ENCODE results near the gene LILRB3.

The LILRB3 gene

GRCh38 chr19:54257116-54257480 is 34.3 kb upstream of the LILRB3 start, which contains the start of gene LILRB5:
LILRB5 (minus strand) TSS chr19:54257273; CDS start chr19:54257193, 80 bp downstream.
- Histone ChIP-seq H2AFZ (ENCODE audit: low read depth, low read length) (no peak within 1 kb of the TSS), H3K36me3 (ENCODE audit: control insufficient read depth in 1 of 2, insufficient read depth in 2 of 2, low read depth in 1 of 2, low read length in 2 of 2) (no peaks in the 10 kb centered on the region), H3K79me1 (replicated peaks; ENCODE audit: low read length, poor library complexity, severe bottlenecking) (no peaks in the 10 kb centered on the region), H4K91ac (ENCODE audit: low read length) (no peak within 1 kb of the TSS), H2BK12ac (ENCODE audit: low read length in 2 of 2) (no peak within 1 kb of the TSS), H3K14ac (ENCODE audit: low read length in 2 of 2) (no peak within 1 kb of the TSS), H3K9ac (ENCODE audit: low read length) (no peak within 1 kb of the TSS), H2BK15ac (ENCODE audit: low read depth, poor library complexity, severe bottlenecking) (no peak within 1 kb of the TSS), H3K18ac (ENCODE audit: low read depth in 1 of 2, low read length in 2 of 2) (no peak within 1 kb of the TSS), H3K4me3 (ENCODE audit: insufficient read depth in 1 of 2, low read depth in 1 of 2, low read length in 2 of 2) (no peak within 1 kb of the TSS), H2BK120ac (ENCODE audit: low read depth, low read length) (no peak within 1 kb of the TSS), H2AK5ac (ENCODE audit: low read length, severe bottlenecking) (no peak within 1 kb of the TSS), H2BK5ac (ENCODE audit: low read depth, low read length, poor library complexity, severe bottlenecking) (no peak within 1 kb of the TSS), H3K4me2 (ENCODE audit: low read length, poor library complexity, severe bottlenecking) (no peak within 1 kb of the TSS), H3K4me1 (ENCODE audit: control insufficient read depth, insufficient read depth, low read depth, low read length) (no peaks in the 10 kb centered on the region), H3K4ac (ENCODE audit: low read depth in 1 of 2, low read length in 2 of 2) (no peak within 1 kb of the TSS), H3K23ac (ENCODE audit: low read length in 2 of 2) (no peak within 1 kb of the TSS), H3K27me3 (ENCODE audit: control insufficient read depth in 1 of 2, insufficient read depth in 1 of 2, low read length in 2 of 2) (peaks cover 23 to 59% of the 10 kb centered on the region in 2 experiments), H3K9me3 (ENCODE audit: control insufficient read depth, low read length) (no peaks in the 10 kb centered on the region), H3K27ac (ENCODE audit: low read length, poor library complexity, severe bottlenecking) (no peak within 1 kb of the TSS), H4K8ac (ENCODE audit: low read length) (no peak within 1 kb of the TSS)
- DNase-seq = no peak
- 88% methylated on average over 9 of the region's 9 CpGs for WGBS

DNA sequence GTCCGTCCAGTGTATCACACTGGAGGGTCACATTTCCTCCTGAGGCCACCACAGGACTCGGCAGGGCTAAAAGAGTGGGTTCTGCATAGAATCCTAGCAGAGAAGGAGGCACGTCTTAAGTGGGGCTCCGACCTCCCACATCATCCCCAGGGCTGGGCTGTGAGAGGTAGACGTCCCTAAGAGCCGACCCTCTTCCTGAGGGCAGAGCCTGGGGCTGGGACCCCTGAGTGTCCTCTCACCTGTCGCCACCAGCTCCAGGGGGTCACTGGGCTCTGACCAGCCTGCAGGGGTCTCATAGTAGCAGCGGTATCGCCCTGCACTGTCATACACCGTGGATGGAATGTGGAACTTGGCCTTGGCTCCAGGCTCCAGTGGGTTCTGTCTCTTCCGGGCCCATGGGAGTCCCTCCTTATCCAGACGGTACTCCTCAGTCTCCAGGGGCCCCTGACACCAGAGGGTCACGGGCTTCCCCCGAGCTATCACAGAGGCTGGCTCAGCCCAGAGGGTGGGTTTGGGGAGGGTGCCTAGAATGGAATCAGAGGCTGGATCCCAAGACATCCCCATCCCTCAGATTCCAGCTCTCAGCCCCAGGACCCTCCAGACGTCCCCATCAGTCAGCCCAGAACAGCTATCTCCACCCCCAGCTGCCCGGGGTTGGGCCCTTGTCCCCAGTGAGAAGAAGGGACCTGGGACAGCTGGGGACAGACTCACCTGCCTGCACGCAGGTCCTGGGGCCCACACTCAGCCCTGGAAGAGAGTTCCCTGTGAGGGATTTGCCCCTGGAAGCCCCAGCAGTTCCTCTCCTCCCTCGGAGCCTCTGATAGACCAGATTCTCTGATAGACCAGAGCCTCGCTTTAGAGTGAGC is 33.7 kb upstream of the LILRB3 start:
- Histone ChIP-seq H2AFZ (ENCODE audit: low read depth, low read length) (no peak overlapping the region), H4K91ac (ENCODE audit: low read length) (no peak overlapping the region), H2AK5ac (ENCODE audit: low read length, severe bottlenecking) (no peak overlapping the region), H3K4ac (ENCODE audit: low read depth in 1 of 2, low read length in 2 of 2) (no peak overlapping the region), H3K36me3 (ENCODE audit: control insufficient read depth in 1 of 2, insufficient read depth in 2 of 2, low read depth in 1 of 2, low read length in 2 of 2) (no peaks in the 10 kb centered on the region), H2BK12ac (ENCODE audit: low read length in 2 of 2) (no peak overlapping the region), H3K4me2 (ENCODE audit: low read length, poor library complexity, severe bottlenecking) (no peak overlapping the region), H3K79me1 (replicated peaks; ENCODE audit: low read length, poor library complexity, severe bottlenecking) (no peaks in the 10 kb centered on the region), H3K9me3 (ENCODE audit: control insufficient read depth, low read length) (no peaks in the 10 kb centered on the region), H3K9ac (ENCODE audit: low read length) (no peak overlapping the region), H3K27me3 (ENCODE audit: control insufficient read depth in 1 of 2, insufficient read depth in 1 of 2, low read length in 2 of 2) (peaks cover 24 to 61% of the 10 kb centered on the region in 2 experiments), H3K14ac (ENCODE audit: low read length in 2 of 2) (no peak overlapping the region), H2BK15ac (ENCODE audit: low read depth, poor library complexity, severe bottlenecking) (no peak overlapping the region), H3K23ac (ENCODE audit: low read length in 2 of 2) (no peak overlapping the region), H2BK5ac (ENCODE audit: low read depth, low read length, poor library complexity, severe bottlenecking) (no peak overlapping the region), H3K4me1 (ENCODE audit: control insufficient read depth, insufficient read depth, low read depth, low read length) (no peaks in the 10 kb centered on the region), H3K18ac (ENCODE audit: low read depth in 1 of 2, low read length in 2 of 2) (no peak overlapping the region), H4K8ac (ENCODE audit: low read length) (no peak overlapping the region), H2BK120ac (ENCODE audit: low read depth, low read length) (no peak overlapping the region), H3K27ac (ENCODE audit: low read length, poor library complexity, severe bottlenecking) (no peak overlapping the region), H3K4me3 (ENCODE audit: insufficient read depth in 1 of 2, low read depth in 1 of 2, low read length in 2 of 2) (no peak overlapping the region)
- no peak for DNase-seq
- WGBS = 79% methylated on average over 16 of the region's 19 CpGs

GRCh38 chr19:54255105-54255775 is 32.4 kb upstream of the LILRB3 start:
- Histone ChIP-seq H3K18ac (ENCODE audit: low read depth in 1 of 2, low read length in 2 of 2) (no peak overlapping the region), H3K9ac (ENCODE audit: low read length) (no peak overlapping the region), H2BK120ac (ENCODE audit: low read depth, low read length) (no peak overlapping the region), H3K23ac (ENCODE audit: low read length in 2 of 2) (no peak overlapping the region), H3K27me3 (ENCODE audit: control insufficient read depth in 1 of 2, insufficient read depth in 1 of 2, low read length in 2 of 2) (peaks cover 24 to 58% of the 10 kb centered on the region in 2 experiments), H2BK5ac (ENCODE audit: low read depth, low read length, poor library complexity, severe bottlenecking) (no peak overlapping the region), H3K27ac (ENCODE audit: low read length, poor library complexity, severe bottlenecking) (no peak overlapping the region), H3K4ac (ENCODE audit: low read depth in 1 of 2, low read length in 2 of 2) (no peak overlapping the region), H3K4me3 (ENCODE audit: insufficient read depth in 1 of 2, low read depth in 1 of 2, low read length in 2 of 2) (no peak overlapping the region), H3K14ac (ENCODE audit: low read length in 2 of 2) (no peak overlapping the region), H4K91ac (ENCODE audit: low read length) (no peak overlapping the region), H2AFZ (ENCODE audit: low read depth, low read length) (no peak overlapping the region), H2BK15ac (ENCODE audit: low read depth, poor library complexity, severe bottlenecking) (no peak overlapping the region), H3K9me3 (ENCODE audit: control insufficient read depth, low read length) (no peaks in the 10 kb centered on the region), H3K4me2 (ENCODE audit: low read length, poor library complexity, severe bottlenecking) (no peak overlapping the region), H3K4me1 (ENCODE audit: control insufficient read depth, insufficient read depth, low read depth, low read length) (no peaks in the 10 kb centered on the region), H2BK12ac (ENCODE audit: low read length in 2 of 2) (no peak overlapping the region), H2AK5ac (ENCODE audit: low read length, severe bottlenecking) (no peak overlapping the region), H3K79me1 (replicated peaks; ENCODE audit: low read length, poor library complexity, severe bottlenecking) (no peaks in the 10 kb centered on the region), H4K8ac (ENCODE audit: low read length) (no peak overlapping the region), H3K36me3 (ENCODE audit: control insufficient read depth in 1 of 2, insufficient read depth in 2 of 2, low read depth in 1 of 2, low read length in 2 of 2) (no peaks in the 10 kb centered on the region)
- WGBS = 62% methylated on average over 26 of the region's 26 CpGs
- no peak for DNase-seq

DNA sequence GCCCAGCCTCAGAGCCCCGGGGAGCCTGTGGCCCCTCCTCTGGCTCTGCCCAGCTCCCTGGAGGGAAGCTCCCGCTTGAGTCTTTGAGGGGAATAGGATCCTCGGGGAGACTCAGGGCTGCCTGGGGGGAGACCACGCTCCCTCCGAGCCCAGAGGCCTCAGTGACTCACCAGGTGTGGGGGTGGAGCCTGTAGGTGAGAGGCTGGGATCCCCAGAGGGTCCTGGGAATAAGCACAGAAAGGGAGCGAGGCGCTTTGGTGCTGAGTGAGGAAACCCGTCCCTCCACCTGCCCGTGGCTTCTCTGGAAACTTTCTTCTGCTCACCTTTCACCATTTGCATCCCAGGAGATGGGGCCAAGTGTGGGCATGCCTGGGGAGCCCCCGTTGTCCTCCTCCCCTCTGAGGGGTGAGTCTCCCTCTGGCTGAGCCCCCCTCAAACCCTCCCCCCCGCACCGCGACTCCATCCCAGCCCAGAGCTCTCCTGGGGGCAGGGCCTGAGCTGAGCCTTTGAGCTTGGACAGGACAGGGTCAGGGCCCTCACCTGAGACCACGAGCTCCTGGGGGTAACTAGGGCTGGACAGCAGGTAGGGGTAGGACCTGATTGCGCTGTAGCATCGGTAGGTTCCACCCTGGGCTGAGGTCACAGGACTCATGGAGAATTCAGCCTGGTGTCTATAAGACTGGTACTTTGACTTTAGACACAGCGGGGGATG is 31.5 kb upstream of the LILRB3 start:
- no peak overlapping the region for H3K4ac ChIP-seq (ENCODE audit: low read depth in 1 of 2, low read length in 2 of 2)
- no peak overlapping the region for H3K23ac ChIP-seq (ENCODE audit: low read length in 2 of 2)
- no peak overlapping the region for H3K4me3 ChIP-seq (ENCODE audit: insufficient read depth in 1 of 2, low read depth in 1 of 2, low read length in 2 of 2)
- H2AK5ac ChIP-seq (ENCODE audit: low read length, severe bottlenecking) = no peak overlapping the region
- no peaks in the 10 kb centered on the region for H3K9me3 ChIP-seq (ENCODE audit: control insufficient read depth, low read length)
- H4K91ac ChIP-seq (ENCODE audit: low read length) = no peak overlapping the region
- no peak overlapping the region for H2BK12ac ChIP-seq (ENCODE audit: low read length in 2 of 2)
- H2BK120ac ChIP-seq (ENCODE audit: low read depth, low read length) = no peak overlapping the region
- 66% methylated on average over 16 of the region's 17 CpGs for whole genome bisulfite sequencing
- H2AFZ ChIP-seq (ENCODE audit: low read depth, low read length) = no peak overlapping the region
- H3K14ac ChIP-seq (ENCODE audit: low read length in 2 of 2) = no peak overlapping the region
- no peak overlapping the region for H3K9ac ChIP-seq (ENCODE audit: low read length)
- no peaks in the 10 kb centered on the region for H3K4me1 ChIP-seq (ENCODE audit: control insufficient read depth, insufficient read depth, low read depth, low read length)
- DNase-seq = no peak
- no peaks in the 10 kb centered on the region for H3K79me1 ChIP-seq (replicated peaks; ENCODE audit: low read length, poor library complexity, severe bottlenecking)
- H3K27ac ChIP-seq (ENCODE audit: low read length, poor library complexity, severe bottlenecking) = no peak overlapping the region
- H3K27me3 ChIP-seq (ENCODE audit: control insufficient read depth in 1 of 2, insufficient read depth in 1 of 2, low read length in 2 of 2) = peaks cover 21 to 56% of the 10 kb centered on the region in 2 experiments
- H3K36me3 ChIP-seq (ENCODE audit: control insufficient read depth in 1 of 2, insufficient read depth in 2 of 2, low read depth in 1 of 2, low read length in 2 of 2) = no peaks in the 10 kb centered on the region
- H2BK15ac ChIP-seq (ENCODE audit: low read depth, poor library complexity, severe bottlenecking) = no peak overlapping the region
- H3K18ac ChIP-seq (ENCODE audit: low read depth in 1 of 2, low read length in 2 of 2) = no peak overlapping the region
- H3K4me2 ChIP-seq (ENCODE audit: low read length, poor library complexity, severe bottlenecking) = no peak overlapping the region
- H4K8ac ChIP-seq (ENCODE audit: low read length) = no peak overlapping the region
- peak overlapping the region; percentile 50 for H2BK5ac ChIP-seq (ENCODE audit: low read depth, low read length, poor library complexity, severe bottlenecking)

Data from mesenchymal stem cell (in vitro differentiated cells and primary cell).